HL-60 (cell line): Measurements from ENCODE around the gene HERC4.

Experiments
- GABPA ChIP-seq: IDR thresholded peaks from 2 replicates; pipeline ENCODE4 v1.6.1; 2012; ENCODE audit warnings: low read depth
- POLR2AphosphoS5 ChIP-seq: IDR thresholded peaks from 2 replicates; pipeline ENCODE4 v1.6.1; 2012; ENCODE audit warnings: low read depth
- TF ChIP-seq, protein P1 (sequence below): IDR thresholded peaks from one replicate; pipeline ENCODE4 v1.5.1; 2011; ENCODE audit warnings: low read length, control low read depth, inconsistent platforms; ENCODE audit not compliant: insufficient read depth

DNA sequence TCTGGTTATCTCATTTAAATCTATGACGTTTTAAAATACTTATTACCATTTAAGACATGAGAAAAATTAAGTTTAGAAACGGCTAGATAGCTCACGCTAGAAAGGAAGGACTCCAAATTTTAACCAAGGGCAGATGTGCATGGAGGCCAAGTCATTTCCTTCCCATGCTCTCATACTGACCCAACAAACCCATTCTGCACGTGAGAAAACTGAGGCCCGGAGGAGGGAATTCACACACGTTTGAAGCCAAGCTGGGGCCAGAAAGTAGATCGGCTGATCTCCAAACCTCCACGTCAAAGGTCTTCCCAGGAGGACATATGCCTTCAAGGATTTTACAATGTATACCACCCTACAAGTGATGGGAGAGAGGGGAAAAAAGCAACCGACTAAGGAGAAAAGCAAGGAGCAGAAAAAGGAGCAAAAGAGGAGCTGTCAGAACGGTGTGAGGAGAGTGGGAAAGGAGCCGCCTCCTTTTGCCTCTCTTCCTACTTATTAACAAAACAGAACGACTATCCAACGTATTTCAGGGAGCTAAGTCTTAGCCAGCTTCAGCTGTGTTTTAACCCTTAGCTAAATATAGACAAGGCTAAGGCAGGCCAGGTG, 191.3 kb downstream of the HERC4 start:
- TF ChIP-seq, protein P1, sequence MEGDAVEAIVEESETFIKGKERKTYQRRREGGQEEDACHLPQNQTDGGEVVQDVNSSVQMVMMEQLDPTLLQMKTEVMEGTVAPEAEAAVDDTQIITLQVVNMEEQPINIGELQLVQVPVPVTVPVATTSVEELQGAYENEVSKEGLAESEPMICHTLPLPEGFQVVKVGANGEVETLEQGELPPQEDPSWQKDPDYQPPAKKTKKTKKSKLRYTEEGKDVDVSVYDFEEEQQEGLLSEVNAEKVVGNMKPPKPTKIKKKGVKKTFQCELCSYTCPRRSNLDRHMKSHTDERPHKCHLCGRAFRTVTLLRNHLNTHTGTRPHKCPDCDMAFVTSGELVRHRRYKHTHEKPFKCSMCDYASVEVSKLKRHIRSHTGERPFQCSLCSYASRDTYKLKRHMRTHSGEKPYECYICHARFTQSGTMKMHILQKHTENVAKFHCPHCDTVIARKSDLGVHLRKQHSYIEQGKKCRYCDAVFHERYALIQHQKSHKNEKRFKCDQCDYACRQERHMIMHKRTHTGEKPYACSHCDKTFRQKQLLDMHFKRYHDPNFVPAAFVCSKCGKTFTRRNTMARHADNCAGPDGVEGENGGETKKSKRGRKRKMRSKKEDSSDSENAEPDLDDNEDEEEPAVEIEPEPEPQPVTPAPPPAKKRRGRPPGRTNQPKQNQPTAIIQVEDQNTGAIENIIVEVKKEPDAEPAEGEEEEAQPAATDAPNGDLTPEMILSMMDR = no peak
- no peak for TF ChIP-seq GABPA
- no peak for TF ChIP-seq POLR2AphosphoS5
